CD4-positive, CD25-positive, alpha-beta regulatory T cell (primary cell): ENCODE results near the gene ATP13A4. TPM values are rescaled to one million over a fixed set of nuclear protein-coding genes. Genes with fewer than 3 reads are reported as not detected.

Experiments
- ATAC-seq, 2 donors: fragments of 150-1000 bp; cut with Tn5 transposase; one replicate each; pipeline ENCODE4 v1.10.0; 2021; ENCODE audit warnings: low read depth in 2 of 2, moderate number of reproducible peaks in 2 of 2, moderate library complexity in 1 of 2
- DNase-seq, 3 donors: peaks; one replicate each; pipeline versions ENCODE4 v3.0.0 to v3.0.0-alpha.2; 2012 to 2022; ENCODE audit warnings: mixed read lengths in 1 of 3
- H3K27ac ChIP-seq: one replicate; pipeline ENCODE4 v1.7.0; 2013; ENCODE audit warnings: mild to moderate bottlenecking, low read length; ENCODE audit not compliant: insufficient read depth, poor library complexity, severe bottlenecking
- H3K27me3 ChIP-seq: one replicate; pipeline ENCODE4 v1.7.0; 2013; ENCODE audit warnings: low read length; ENCODE audit not compliant: control insufficient read depth, insufficient read depth
- H3K36me3 ChIP-seq: one replicate; pipeline ENCODE4 v1.7.0; 2013; ENCODE audit warnings: mild to moderate bottlenecking, low read length, moderate library complexity; ENCODE audit not compliant: control insufficient read depth, insufficient read depth
- H3K4me1 ChIP-seq: 2 replicates; pipeline ENCODE4 v1.7.0; 2013; ENCODE audit warnings: mild to moderate bottlenecking, low read length; ENCODE audit not compliant: insufficient read depth, control insufficient read depth, poor library complexity, severe bottlenecking
- H3K4me3 ChIP-seq: one replicate; pipeline ENCODE4 v1.7.0; 2013; ENCODE audit warnings: low read depth, mild to moderate bottlenecking, low read length, moderate library complexity
- H3K9me3 ChIP-seq, 2 experiments: 1 replicate in 1 of 2; 2 replicates in 1 of 2; pipeline ENCODE4 v1.7.0; 2013; ENCODE audit warnings: low read length in 2 of 2, mild to moderate bottlenecking in 1 of 2, moderate library complexity in 1 of 2; ENCODE audit not compliant: control insufficient read depth in 2 of 2
- H3K27ac Mint-ChIP-seq, 3 donors: one replicate each; pipeline ENCODE4 v1.8.0; 2020 to 2022; ENCODE audit warnings: mild to moderate bottlenecking in 3 of 3, mixed read lengths in 3 of 3, moderate library complexity in 2 of 3
- H3K27me3 Mint-ChIP-seq: one replicate; pipeline ENCODE4 v1.8.0; 2022; ENCODE audit warnings: mild to moderate bottlenecking, mixed read lengths
- H3K36me3 Mint-ChIP-seq: one replicate; pipeline ENCODE4 v1.8.0; 2020; ENCODE audit warnings: mixed read lengths
- H3K4me1 Mint-ChIP-seq, 4 donors: one replicate each; pipeline ENCODE4 v1.8.0; 2020 to 2022; ENCODE audit warnings: mixed read lengths in 4 of 4, mild to moderate bottlenecking in 1 of 4
- H3K4me3 Mint-ChIP-seq, 4 donors: one replicate each; pipeline ENCODE4 v1.8.0; 2020 to 2022; ENCODE audit warnings: mild to moderate bottlenecking in 4 of 4, mixed read lengths in 4 of 4, moderate library complexity in 3 of 4
- H3K9me3 Mint-ChIP-seq, 7 donors: one replicate each; pipeline ENCODE4 v1.8.0; 2020 to 2022; ENCODE audit warnings: mixed read lengths in 7 of 7, mild to moderate bottlenecking in 3 of 7, moderate library complexity in 2 of 7
- polyA plus RNA-seq, 4 donors: library from polyadenylated mRNA; unstranded; fragments of 300-500 nt; fragmentation: Illumina TruSeq; gene quantifications; one replicate each; pipeline ENCODE4 v1.2.3, GENCODE V29; 2021
- total RNA-seq: library from RNA; stranded (reverse); gene quantifications from one replicate; pipeline ENCODE4 v1.2.3, GENCODE V29; 2022

ATP13A4 gene
- total and polyA plus RNA-seq, 5 donors from 2014 or later: 1.6 TPM; not detected in 4

- Mint-ChIP-seq H3K4me3 (no peak within 1 kb of the TSS), H3K36me3 (no peaks in the 10 kb centered on the region), H3K4me1 (no peaks in the 10 kb centered on the region), H3K27me3 (peaks cover 18% of the 10 kb centered on the region), H3K9me3 (peaks cover 0 to 2% (median 0%) of the 10 kb centered on the region in 7 donors), H3K27ac (no peak within 1 kb of the TSS)
- Histone ChIP-seq H3K4me3 (no peak within 1 kb of the TSS), H3K27ac (no peak within 1 kb of the TSS), H3K36me3 (no peaks in the 10 kb centered on the region), H3K9me3 (no peaks in the 10 kb centered on the region), H3K27me3 (peaks cover 2% of the 10 kb centered on the region), H3K4me1 (no peaks in the 10 kb centered on the region)
- DNase-seq (no peak), ATAC-seq (no peak)
These were observed 176.0 kb downstream of the ATP13A4 start, which contains the start of gene ATP13A5 for GRCh38 chr3:193378706-193379105. Gene ATP13A5 (minus strand): TSS chr3:193378753. CDS start chr3:193378725, 28 bp downstream.

GRCh38 chr3:193377591-193377990, 177.1 kb downstream of the ATP13A4 start:
- Mint-ChIP-seq H3K4me1 (peaks cover 0 to 3% (median 1%) of the 10 kb centered on the region in 4 donors), H3K36me3 (no peaks in the 10 kb centered on the region), H3K4me3 (no peak overlapping the region), H3K27me3 (peaks cover 14% of the 10 kb centered on the region), H3K27ac (no peak overlapping the region), H3K9me3 (peaks cover 0 to 3% (median 0%) of the 10 kb centered on the region in 7 donors)
- H3K4me1 ChIP-seq: no peaks in the 10 kb centered on the region
- DNase-seq: no peak
- H3K4me3 ChIP-seq: no peak overlapping the region
- no peaks in the 10 kb centered on the region for H3K9me3 ChIP-seq
- no peak for ATAC-seq
- no peak overlapping the region for H3K27ac ChIP-seq
- no peaks in the 10 kb centered on the region for H3K36me3 ChIP-seq
- H3K27me3 ChIP-seq: peaks cover 2% of the 10 kb centered on the region

- no peaks in the 10 kb centered on the region for H3K4me1 ChIP-seq
- peaks cover 5% of the 10 kb centered on the region for H3K27me3 ChIP-seq
- Mint-ChIP-seq H3K4me3 (no peak overlapping the region), H3K4me1 (peaks cover 0 to 4% (median 1%) of the 10 kb centered on the region in 4 donors), H3K9me3 (peaks cover 0 to 3% (median 0%) of the 10 kb centered on the region in 7 donors), H3K36me3 (no peaks in the 10 kb centered on the region), H3K27me3 (peaks cover 14% of the 10 kb centered on the region), H3K27ac (no peak overlapping the region)
- H3K36me3 ChIP-seq: no peaks in the 10 kb centered on the region
- no peak overlapping the region for H3K27ac ChIP-seq
- no peaks in the 10 kb centered on the region for H3K9me3 ChIP-seq
- ATAC-seq: no peak
- no peak for DNase-seq
- no peak overlapping the region for H3K4me3 ChIP-seq
These were observed 179.1 kb downstream of the ATP13A4 start for GRCh38 chr3:193375614-193376013.

GRCh38 chr3:193372783-193373182, 181.9 kb downstream of the ATP13A4 start:
- Histone ChIP-seq H3K27ac (no peak overlapping the region), H3K4me1 (no peaks in the 10 kb centered on the region), H3K27me3 (peaks cover 5% of the 10 kb centered on the region), H3K9me3 (no peaks in the 10 kb centered on the region), H3K36me3 (no peaks in the 10 kb centered on the region), H3K4me3 (no peak overlapping the region)
- Mint-ChIP-seq H3K27ac (no peak overlapping the region), H3K4me3 (no peak overlapping the region), H3K9me3 (peaks cover 0 to 3% (median 0%) of the 10 kb centered on the region in 7 donors), H3K4me1 (peaks cover 0 to 4% (median 1%) of the 10 kb centered on the region in 4 donors), H3K36me3 (no peaks in the 10 kb centered on the region), H3K27me3 (peaks cover 10% of the 10 kb centered on the region)
- peak in 1 of 3 donors; percentile 28 for DNase-seq
- no peak for ATAC-seq

- Mint-ChIP-seq H3K27ac (no peak overlapping the region), H3K4me3 (no peak overlapping the region), H3K36me3 (no peaks in the 10 kb centered on the region), H3K4me1 (peaks cover 0 to 4% (median 1%) of the 10 kb centered on the region in 4 donors), H3K9me3 (peaks cover 0 to 1% (median 0%) of the 10 kb centered on the region in 7 donors), H3K27me3 (no peaks in the 10 kb centered on the region)
- H3K9me3 ChIP-seq: no peaks in the 10 kb centered on the region
- no peaks in the 10 kb centered on the region for H3K36me3 ChIP-seq
- no peaks in the 10 kb centered on the region for H3K4me1 ChIP-seq
- H3K4me3 ChIP-seq: no peak overlapping the region
- DNase-seq: no peak
- no peak for ATAC-seq
- H3K27ac ChIP-seq: no peak overlapping the region
- peaks cover 3% of the 10 kb centered on the region for H3K27me3 ChIP-seq
These were observed 186.8 kb downstream of the ATP13A4 start for GRCh38 chr3:193367868-193368267.

GRCh38 chr3:193357291-193357690, 197.4 kb downstream of the ATP13A4 start:
- Mint-ChIP-seq H3K4me1 (no peaks in the 10 kb centered on the region), H3K36me3 (no peaks in the 10 kb centered on the region), H3K4me3 (no peak overlapping the region), H3K27me3 (peaks cover 5% of the 10 kb centered on the region), H3K9me3 (peaks cover 0 to 2% (median 0%) of the 10 kb centered on the region in 7 donors), H3K27ac (no peak overlapping the region)
- H3K27ac ChIP-seq: no peak overlapping the region
- no peaks in the 10 kb centered on the region for H3K4me1 ChIP-seq
- peaks cover 4% of the 10 kb centered on the region for H3K27me3 ChIP-seq
- no peak overlapping the region for H3K4me3 ChIP-seq
- no peaks in the 10 kb centered on the region for H3K36me3 ChIP-seq
- DNase-seq: no peak
- ATAC-seq: no peak
- H3K9me3 ChIP-seq: no peaks in the 10 kb centered on the region

GRCh38 chr3:193354423-193354822, 200.3 kb downstream of the ATP13A4 start:
- no peaks in the 10 kb centered on the region for H3K4me1 ChIP-seq
- DNase-seq: no peak
- Mint-ChIP-seq H3K4me1 (no peaks in the 10 kb centered on the region), H3K27ac (no peak overlapping the region), H3K27me3 (peaks cover 3% of the 10 kb centered on the region), H3K9me3 (peaks cover 0 to 2% (median 0%) of the 10 kb centered on the region in 7 donors), H3K4me3 (no peak overlapping the region), H3K36me3 (no peaks in the 10 kb centered on the region)
- no peak overlapping the region for H3K27ac ChIP-seq
- ATAC-seq: no peak
- no peaks in the 10 kb centered on the region for H3K9me3 ChIP-seq
- peaks cover 2% of the 10 kb centered on the region for H3K27me3 ChIP-seq
- H3K36me3 ChIP-seq: no peaks in the 10 kb centered on the region
- H3K4me3 ChIP-seq: no peak overlapping the region
